Kidney (tissue), 14 donors: ENCODE measurements around the gene SNX9. TPM values are rescaled to one million over a fixed set of nuclear protein-coding genes. Genes with fewer than 3 reads are reported as not detected.

Experiments
- DNase-seq, 5 donors: peaks; one replicate each; pipeline ENCODE4 v3.0.0-alpha.2; 2013 to 2020
- FAIRE-seq: peaks from 2 replicates; lab custom pipeline; 2012; peaks lifted over from hg19 to GRCh38; lab: Jason Lieb, UNC
- H3K27ac ChIP-seq, 2 donors: one replicate each; pipeline ENCODE4 v1.7.0; 2013; ENCODE audit warnings: low read depth in 2 of 2, low read length in 2 of 2, inconsistent platforms in 1 of 2
- H3K27me3 ChIP-seq: one replicate; pipeline ENCODE4 v1.7.1; 2013; ENCODE audit warnings: low read length, inconsistent platforms; ENCODE audit not compliant: control insufficient read depth, insufficient read depth
- H3K36me3 ChIP-seq, 3 donors: one replicate each; pipeline versions ENCODE4 v1.7.0 to v1.7.1; 2013; ENCODE audit warnings: low read length in 3 of 3, control low read depth in 1 of 3, inconsistent platforms in 1 of 3; ENCODE audit not compliant: insufficient read depth in 3 of 3, control insufficient read depth in 2 of 3
- H3K4me1 ChIP-seq, 3 donors: one replicate each; pipeline versions ENCODE4 v1.7.0 to v1.7.1; 2013; ENCODE audit warnings: low read length in 3 of 3, inconsistent platforms in 1 of 3, low read depth in 1 of 3; ENCODE audit not compliant: control insufficient read depth in 2 of 3, insufficient read depth in 2 of 3
- H3K4me3 ChIP-seq, 3 donors: one replicate each; pipeline versions ENCODE4 v1.7.0 to v1.8.1; 2013; ENCODE audit warnings: low read length in 3 of 3, control low read depth in 1 of 3, inconsistent platforms in 1 of 3
- H3K9ac ChIP-seq, 3 donors: one replicate each; pipeline versions ENCODE4 v1.7.0 to v1.7.1; 2013; ENCODE audit warnings: low read length in 3 of 3, control low read depth in 1 of 3, inconsistent platforms in 1 of 3
- H3K9me3 ChIP-seq, 3 donors: one replicate each; pipeline versions ENCODE4 v1.7.0 to v1.7.1; 2013; ENCODE audit warnings: low read length in 3 of 3, control low read depth in 1 of 3, inconsistent platforms in 1 of 3; ENCODE audit not compliant: control insufficient read depth in 2 of 3, insufficient read depth in 1 of 3
- CTCF ChIP-seq: IDR thresholded peaks from 3 replicates; pipeline ENCODE4 v1.5.1; 2012; ENCODE audit warnings: mild to moderate bottlenecking, moderate library complexity, borderline replicate concordance; ENCODE audit not compliant: insufficient read depth; ENCODE audit errors: extremely low read depth
- intact Hi-C: fragments of 100-400 bp; cut with DNase I; formaldehyde crosslinking; loops from one replicate; pipeline ENCODE4 v1.11.1; 2022
- polyA plus RNA-seq: library from polyadenylated mRNA; stranded (reverse); fragments of 350-450 nt; fragmentation: Illumina TruSeq; extraction: RNeasy Lipid Tissue Mini Kit (QIAGEN cat#74804); gene quantifications from one replicate; pipeline ENCODE4 v1.2.3, GENCODE V29; 2014; ENCODE audit warnings: low read depth, low replicate concordance; ENCODE audit not compliant: insufficient read depth
- total RNA-seq: library from RNA; stranded (reverse); fragmentation: NEBNext Ultra II Directional; extraction: Animal tissue kit (Norgen Biotek cat#: 25700); gene quantifications from one replicate; pipeline ENCODE4 v1.2.1, GENCODE V29; 2021
- donor health status: control.
- donor health status: control.
- donor health status: control.
- donor health status: control.
- donor health status: control.
- donor health status: DM: yes; HTN: yes; CAD: no.
- donor health status: Normal renal cell carcinoma (clear cell type).

Gene SNX9
- total and polyA plus RNA-seq, 2 donors from 2014 or later, result 25.2 to 49.3 TPM

GRCh38 chr6:157985378-157986155, 162.5 kb downstream of the SNX9 start:
- intact Hi-C loops, result no loop called here
- Histone ChIP-seq H3K27ac (no peak overlapping the region), H3K27me3 (no peaks in the 10 kb centered on the region), H3K9ac (no peak overlapping the region), H3K4me3 (no peak overlapping the region), H3K36me3 (no peaks in the 10 kb centered on the region), H3K9me3 (no peaks in the 10 kb centered on the region), H3K4me1 (peaks cover 0 to 23% (median 18%) of the 10 kb centered on the region in 3 donors)
- no peak for FAIRE-seq
- peak in 1 of 5 donors; percentile 62 for DNase-seq
- TF ChIP-seq CTCF, result no peak

GRCh38 chr6:157987788-157988699, 165.0 kb downstream of the SNX9 start:
- Histone ChIP-seq H3K9me3 (no peaks in the 10 kb centered on the region), H3K27ac (no peak overlapping the region), H3K4me3 (no peak overlapping the region), H3K27me3 (no peaks in the 10 kb centered on the region), H3K9ac (no peak overlapping the region), H3K36me3 (no peaks in the 10 kb centered on the region), H3K4me1 (peaks cover 0 to 16% (median 11%) of the 10 kb centered on the region in 3 donors)
- FAIRE-seq (no peak), DNase-seq (no peak)
- no peak for TF ChIP-seq CTCF
- intact Hi-C loops, result no loop called here

GRCh38 chr6:157988700-157989063, 165.6 kb downstream of the SNX9 start:
- H3K4me1 ChIP-seq, result peaks cover 0 to 16% (median 11%) of the 10 kb centered on the region in 3 donors
- DNase-seq (no peak), FAIRE-seq (no peak)
- no peaks in the 10 kb centered on the region for H3K27me3 ChIP-seq
- H3K9ac ChIP-seq, result no peak overlapping the region
- H3K9me3 ChIP-seq, result no peaks in the 10 kb centered on the region
- no peak overlapping the region for H3K27ac ChIP-seq
- intact Hi-C loops, result no loop called here
- H3K4me3 ChIP-seq, result no peak overlapping the region
- H3K36me3 ChIP-seq, result no peaks in the 10 kb centered on the region
- no peak for TF ChIP-seq CTCF
